ENCODE data around the gene TEX12. TPM values are rescaled to one million over a fixed set of nuclear protein-coding genes. Genes with fewer than 3 reads are reported as not detected.

Gene TEX12
- total and polyA plus RNA-seq, 2 of the 8 experiments (the other 6 are each of a cell fraction or from before 2014, with no cell fraction given): not detected

DNA sequence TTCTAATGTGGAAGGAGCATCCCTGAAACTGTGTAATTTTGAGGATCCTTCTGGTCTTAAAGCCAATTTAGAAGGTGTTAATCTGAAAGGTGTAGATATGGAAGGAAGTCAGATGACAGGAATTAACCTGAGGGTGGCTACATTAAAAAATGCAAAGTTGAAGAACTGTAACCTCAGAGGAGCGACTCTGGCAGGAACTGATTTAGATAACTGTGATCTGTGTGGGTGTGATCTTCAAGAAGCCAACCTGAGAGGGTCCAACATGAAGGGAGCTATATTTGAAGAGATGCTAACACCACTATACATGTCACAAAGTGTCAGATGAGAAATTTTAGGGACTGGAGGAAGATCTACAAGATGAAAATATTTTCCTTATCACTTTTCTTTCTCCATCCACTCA lies 15.7 kb downstream of the TEX12 start:
- no peak overlapping the region for H3K56ac ChIP-seq (replicated peaks; ENCODE audit: insufficient read length, low read depth, low read length)
- no peak overlapping the region for H2BK120ac ChIP-seq (replicated peaks; ENCODE audit: low read depth, low read length)
- H3K4me2 ChIP-seq (ENCODE audit: insufficient read depth in 1 of 2, low read depth in 2 of 2, low read length in 2 of 2): no peak overlapping the region
- no peaks in the 10 kb centered on the region for H3K79me2 ChIP-seq (ENCODE audit: control insufficient read depth in 1 of 2, insufficient read depth in 2 of 2, low read length in 2 of 2)
- H3K4me3 ChIP-seq (ENCODE audit: extremely low read depth in 1 of 4, insufficient read depth in 2 of 4, low read depth in 3 of 4, low read length in 4 of 4): no peak overlapping the region
- CTCF ChIA-PET (ENCODE audit: partially characterized antibody): no interaction called here
- no peak overlapping the region for H3K18ac ChIP-seq (ENCODE audit: extremely low read depth, low read length)
- TF ChIP-seq CBX5 (IDR thresholded peaks at IDR 0.05; ENCODE audit: low read depth, low read length) (no peak), SUZ12 (IDR thresholded peaks at IDR 0.05; ENCODE audit: low read length) (no peak), GTF2F1 (IDR thresholded peaks at IDR 0.05; ENCODE audit: borderline replicate concordance, low read depth, low read length) (no peak), RAD21 (IDR thresholded peaks at IDR 0.05 in 1 of 2, conservative IDR thresholded peaks at IDR 0.05 in 1 of 2; ENCODE audit: low read depth in 2 of 2, low read length in 2 of 2) (no peak), NANOG (IDR thresholded peaks at IDR 0.05; ENCODE audit: insufficient read depth, low read depth, low read length, poor library complexity, severe bottlenecking) (no peak), SAP30 (IDR thresholded peaks at IDR 0.05; ENCODE audit: insufficient read depth, insufficient replicate concordance, low read length) (no peak), SIRT6 (IDR thresholded peaks at IDR 0.05; ENCODE audit: low read length) (no peak), KDM1A (IDR thresholded peaks at IDR 0.05; ENCODE audit: borderline replicate concordance, low read length) (no peak)
- no peaks in the 10 kb centered on the region for H4K20me1 ChIP-seq (replicated peaks in 1 of 2; ENCODE audit: control insufficient read depth in 1 of 2, insufficient read depth in 2 of 2, low read length in 2 of 2)
- H2AK5ac ChIP-seq (ENCODE audit: low read depth, low read length): no peak overlapping the region
- no peak overlapping the region for H2AFZ ChIP-seq (ENCODE audit: low read length)
- H3K9ac ChIP-seq (replicated peaks in 1 of 4; ENCODE audit: extremely low read depth in 1 of 4, low read depth in 3 of 4, low read length in 3 of 4): no peak overlapping the region
- no peak for FAIRE-seq
- H4K91ac ChIP-seq (replicated peaks; ENCODE audit: insufficient read length, low read length): no peak overlapping the region
- H2BK5ac ChIP-seq (ENCODE audit: low read depth, low read length): no peak overlapping the region
- no peak overlapping the region for H3K14ac ChIP-seq (ENCODE audit: insufficient read length)
- H3K79me1 ChIP-seq (ENCODE audit: low read depth, low read length): no peaks in the 10 kb centered on the region
- H3K23me2 ChIP-seq (ENCODE audit: low read depth, low read length): no peaks in the 10 kb centered on the region
- H4K5ac ChIP-seq (ENCODE audit: insufficient read length, low read depth, low read length): no peak overlapping the region
- WGBS, 2 experiments (ENCODE audit: extremely low coverage in 1 of 2, insufficient coverage in 1 of 2, insufficient read length in 1 of 2, insufficient replicate concordance in 2 of 2, low coverage in 1 of 2, low lambda C conversion rate in 2 of 2, missing lambda C conversion rate in 1 of 2): 90% methylated on average over 1 of the region's 1 CpG; no CpG with 5 or more reads in 1 of the 2 experiments
- no peak overlapping the region for H3K4ac ChIP-seq (replicated peaks; ENCODE audit: insufficient read length, low read depth, low read length)
- H2BK15ac ChIP-seq (ENCODE audit: low read length): no peak overlapping the region
- no peak overlapping the region for H3K27ac ChIP-seq (ENCODE audit: low read depth, low read length)
- H3K23ac ChIP-seq (ENCODE audit: insufficient read length): no peak overlapping the region
- no peaks in the 10 kb centered on the region for H3K27me3 ChIP-seq (replicated peaks in 1 of 4; ENCODE audit: control insufficient read depth in 3 of 4, extremely low read depth in 1 of 4, insufficient read depth in 3 of 4, low read length in 3 of 4)
- H2BK12ac ChIP-seq (ENCODE audit: low read depth, low read length): no peak overlapping the region
- POLR2A ChIA-PET (ENCODE audit: partially characterized antibody): no interaction called here
- DNase-seq (ENCODE audit: low read depth in 1 of 2, low spot score in 2 of 2): no peak
- no peaks in the 10 kb centered on the region for H3K4me1 ChIP-seq (replicated peaks in 1 of 4; ENCODE audit: control insufficient read depth in 3 of 4, insufficient read depth in 4 of 4, low read length in 3 of 4)
- no peaks in the 10 kb centered on the region for H3K9me3 ChIP-seq (ENCODE audit: insufficient read depth in 2 of 2, low read depth in 1 of 2, low read length in 1 of 2)
- H4K8ac ChIP-seq (ENCODE audit: extremely low read depth, insufficient read depth, low read length): no peak overlapping the region
- no peak overlapping the region for H2BK20ac ChIP-seq (ENCODE audit: low read length)
- no peaks in the 10 kb centered on the region for H3K36me3 ChIP-seq (ENCODE audit: control insufficient read depth in 2 of 4, insufficient read depth in 4 of 4, low read length in 3 of 4)
